Heart right ventricle (tissue), 16 donors: ENCODE results near the gene HACD1. TPM values are rescaled to one million over a fixed set of nuclear protein-coding genes. Genes with fewer than 3 reads are reported as not detected.

Experiments
- ATAC-seq, 8 donors: fragments of 200-7000 bp; cut with Tn5 transposase; one replicate each; pipeline ENCODE4 v1.9.1; 2020; ENCODE audit warnings: mild to moderate bottlenecking in 8 of 8, moderate library complexity in 8 of 8, moderate number of reproducible peaks in 1 of 8
- DNase-seq, 2 donors: peaks; one replicate each; pipeline ENCODE4 v3.0.0-alpha.2; 2020
- H3K27ac ChIP-seq, 10 donors: fragments of 200-600 bp; sonication (generic) in 2 of 10; one replicate each; pipeline versions ENCODE4 v1.5.0 to v1.8.0; 2020 to 2022; ENCODE audit warnings: mild to moderate bottlenecking in 3 of 10
- H3K27me3 ChIP-seq, 7 donors: fragments of 200-600 bp; one replicate each; pipeline ENCODE4 v1.8.0; 2021 to 2022; ENCODE audit warnings: mild to moderate bottlenecking in 2 of 7
- H3K36me3 ChIP-seq, 9 donors: fragments of 200-600 bp; sonication (generic) in 1 of 9; one replicate each; pipeline versions ENCODE4 v1.5.0 to v1.8.0; 2020 to 2022; ENCODE audit warnings: mild to moderate bottlenecking in 2 of 9
- H3K4me1 ChIP-seq, 9 donors: fragments of 200-600 bp; sonication (generic) in 1 of 9; one replicate each; pipeline versions ENCODE4 v1.5.0 to v1.8.0; 2020 to 2022; ENCODE audit warnings: mild to moderate bottlenecking in 4 of 9
- H3K4me3 ChIP-seq, 10 donors: fragments of 200-600 bp; sonication (generic) in 2 of 10; one replicate each; pipeline versions ENCODE4 v1.5.0 to v1.8.0; 2020 to 2022; ENCODE audit warnings: mild to moderate bottlenecking in 7 of 10, moderate library complexity in 2 of 10
- H3K9me3 ChIP-seq, 11 donors: fragments of 200-600 bp in 10 of 11; sonication (generic) in 2 of 11; one replicate each; pipeline versions ENCODE4 v1.5.0 to v1.8.0; 2013 to 2022; ENCODE audit warnings: mild to moderate bottlenecking in 2 of 11, control low read depth in 1 of 11, moderate library complexity in 1 of 11
- CTCF ChIP-seq, 9 donors: fragments of 200-600 bp; sonication (generic) in 2 of 9; IDR thresholded peaks; one replicate each; pipeline versions ENCODE4 v1.5.0 to v1.8.0; 2021 to 2022; ENCODE audit warnings: antibody characterized with exemption in 9 of 9, mild to moderate bottlenecking in 5 of 9, moderate library complexity in 1 of 9
- WGBS, 2 donors: extraction: QIAGEN DNeasy Blood & Tissue Kit; methylation state at CpG; one replicate each; pipeline ENCODE4 v1.1.7; 2013; ENCODE audit warnings: inconsistent platforms in 1 of 2; 5-methylcytosine and 5-hydroxymethylcytosine counted together
- intact Hi-C, 10 donors: fragments of 100-400 bp; cut with DNase I; formaldehyde crosslinking; loops; one replicate each; pipeline versions ENCODE4 v1.11.1 to v1.14.2; 2022
- polyA plus RNA-seq, 2 donors: library from polyadenylated mRNA; stranded (reverse); fragments of 200-250 nt; gene quantifications; one replicate each; pipeline ENCODE4 v1.2.3, GENCODE V29; 2013
- total RNA-seq, 10 donors: library from RNA; stranded (reverse); fragmentation: NEBNext Ultra II Directional in 3 of 10; extraction: Animal tissue kit (Norgen Biotek cat#: 25700) in 3 of 10; gene quantifications; one replicate each; pipeline versions ENCODE4 v1.2.1 to v1.2.4, GENCODE V29; 2021 to 2023
- donor health status: Arrhythmogenic right ventricular cardiomyopathy.
- donor health status: ischemic (EF 13 %, LVEDD 7.1; RV severe dilation, severe dysfunction).
- donor health status: healthy with polysubstance abuse.
- donor health status: DM: no; HTN: yes; CAD: no.
- donor health status: DM: no; HTN: no; CAD: no.
- donor health status: ischemic (EF 25% LVEDD 6.9; RV normal size, moderate dysfunction).
- donor health status: ischemic (EF 25% LVEDD 5.7; RV mildly dilated, moderate dysfunction).
- donor health status: healthy.
- donor health status: DM: yes; HTN: yes; CAD: no.
- donor health status: Ischemic cardiomyopathy.
- donor health status: ischemic (EF 35%, LVEDD 5.7; RV mildly dilated, moderate dysfunction).
- donor health status: nonischemic (EF 11% LVEDD 7.7; RV severe dilation, severe dysfunction).
- donor health status: DM: yes; HTN: yes; CAD: no.
- donor health status: PGD.
- donor health status: ischemic (EF 29% LVEDD 5.4; RV normal size, mild dysfunction).
- donor health status: nonischemic (EF 23%, LVEDD 6.1; RV moderate dilation, normal function).

The HACD1 gene
- total and polyA plus RNA-seq, 12 donors = 109 to 242 (median 170) TPM

- H3K9me3 ChIP-seq = peaks cover 0 to 8% (median 0%) of the 10 kb centered on the region in 11 donors
- ATAC-seq = no peak
- 79 to 80% methylated on average over 10 of the region's 10 CpGs for whole genome bisulfite sequencing, 2 donors
- peaks cover 0 to 5% (median 0%) of the 10 kb centered on the region in 9 donors for H3K36me3 ChIP-seq
- DNase-seq = no peak
- H3K27me3 ChIP-seq = no peaks in the 10 kb centered on the region
- H3K4me1 ChIP-seq = peaks cover 5 to 81% (median 67%) of the 10 kb centered on the region in 9 donors
- peak overlapping the region in 6 of 10 donors; percentile 93 to 98 (median 96) for H3K27ac ChIP-seq
- H3K4me3 ChIP-seq = no peak overlapping the region
- intact Hi-C loops = no loop called here
- TF ChIP-seq CTCF (IDR thresholded peaks at IDR 0.05) = no peak
These were observed 31.3 kb upstream of the HACD1 start for GRCh38 chr10:17648243-17649035.

GRCh38 chr10:17647326-17647725 lies 30.2 kb upstream of the HACD1 start:
- DNase-seq = peak in 1 of 2 donors; percentile 29
- TF ChIP-seq CTCF (IDR thresholded peaks at IDR 0.05) = no peak
- peaks cover 5 to 84% (median 73%) of the 10 kb centered on the region in 9 donors for H3K4me1 ChIP-seq
- H3K9me3 ChIP-seq = no peaks in the 10 kb centered on the region
- peak overlapping the region in 7 of 10 donors; percentile 52 to 98 (median 95) for H3K27ac ChIP-seq
- 37 to 44% methylated on average over 3 of the region's 3 CpGs for WGBS, 2 donors
- ATAC-seq = no peak
- intact Hi-C loops = no loop called here
- H3K27me3 ChIP-seq = no peaks in the 10 kb centered on the region
- peak overlapping the region in 6 of 10 donors; percentile 1 to 90 (median 21) for H3K4me3 ChIP-seq
- no peaks in the 10 kb centered on the region for H3K36me3 ChIP-seq

- no peaks in the 10 kb centered on the region for H3K36me3 ChIP-seq
- H3K9me3 ChIP-seq = peaks cover 0 to 4% (median 0%) of the 10 kb centered on the region in 11 donors
- peak overlapping the region; percentile 2 to 97 (median 80) for H3K4me3 ChIP-seq
- no peak for TF ChIP-seq CTCF (IDR thresholded peaks at IDR 0.05)
- no peaks in the 10 kb centered on the region for H3K27me3 ChIP-seq
- H3K4me1 ChIP-seq = peaks cover 5 to 72% (median 59%) of the 10 kb centered on the region in 9 donors
- H3K27ac ChIP-seq = peak overlapping the region in 9 of 10 donors; percentile 5 to 98 (median 95)
- DNase-seq = no peak
- 54 to 61% methylated on average over 6 of the region's 6 CpGs for WGBS, 2 donors
- no peak for ATAC-seq
- intact Hi-C loops = loop anchor here in 1 of 10 donors (2.0 kb wide), 1 partner anchor 19 kb away; no protein-coding TSS in a partner anchor
These were observed 28.6 kb upstream of the HACD1 start for GRCh38 chr10:17645621-17646345.

DNA sequence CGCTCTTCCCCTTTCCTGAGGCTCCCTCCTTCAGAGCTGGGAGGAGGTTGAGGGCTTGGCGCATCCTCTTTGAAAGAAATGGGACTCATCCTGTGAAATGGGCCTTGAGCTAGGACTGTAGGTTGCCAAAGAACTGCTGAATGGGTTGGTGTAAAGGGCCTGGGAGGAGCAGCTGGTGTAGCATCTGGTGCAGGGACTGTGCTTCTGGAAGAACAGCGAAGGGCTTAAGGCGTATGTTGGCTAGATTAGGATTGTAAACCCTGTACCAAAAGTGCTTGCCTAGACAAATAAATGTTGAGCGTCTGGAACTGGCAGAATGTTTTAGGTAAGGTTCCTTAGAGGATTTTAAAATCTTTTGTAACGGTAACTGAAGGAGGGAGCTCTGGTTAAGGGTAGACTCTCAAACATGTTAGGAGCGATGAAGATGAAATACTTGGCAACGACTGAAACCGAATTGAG lies 27.3 kb upstream of the HACD1 start:
- Histone ChIP-seq H3K27me3 (no peaks in the 10 kb centered on the region), H3K27ac (peak overlapping the region; percentile 90 to 100 (median 96)), H3K36me3 (no peaks in the 10 kb centered on the region), H3K4me1 (peaks cover 5 to 63% (median 48%) of the 10 kb centered on the region in 9 donors), H3K4me3 (peak overlapping the region; percentile 47 to 97 (median 80)), H3K9me3 (peaks cover 0 to 11% (median 6%) of the 10 kb centered on the region in 11 donors)
- 0 to 1% methylated on average over 9 of the region's 9 CpGs for WGBS, 2 donors
- intact Hi-C loops = loop anchor here in 1 of 10 donors (2.0 kb wide), 1 partner anchor 20 kb away; no protein-coding TSS in a partner anchor
- peak in 6 of 8 donors; percentile 8 to 38 (median 27) for ATAC-seq
- TF ChIP-seq CTCF (IDR thresholded peaks at IDR 0.05) = no peak
- no peak for DNase-seq
